Spleen (tissue), 7 donors: ENCODE measurements around the gene LDLRAP1.

Source experiments
- POLR2A ChIP-seq, 3 donors: fragments of 450-650 bp; IDR thresholded peaks; one replicate each; pipeline ENCODE4 v1.5.1; 2017; ENCODE audit warnings: antibody characterized with exemption in 3 of 3, mild to moderate bottlenecking in 1 of 3
- POLR2AphosphoS5 ChIP-seq, 3 donors: sonication (generic); formaldehyde crosslinking; IDR thresholded peaks; one replicate each; pipeline ENCODE4 v1.5.1; 2017; ENCODE audit warnings: antibody characterized with exemption in 3 of 3
- TF ChIP-seq, protein P1 (sequence below), 11 experiments: fragments of 200-600 bp in 7 of 11; fragments of 450-650 bp in 4 of 11; sonication (generic) in 4 of 11; IDR thresholded peaks in 8 of 11; conservative IDR thresholded peaks in 3 of 11; 1 replicate in 7 of 11; 2 replicates in 4 of 11; pipeline versions ENCODE4 v1.4.0 to v1.8.0; 2016 to 2021; ENCODE audit warnings: antibody characterized with exemption in 11 of 11, inconsistent platforms in 4 of 11, mild to moderate bottlenecking in 1 of 11
- donor health status: DM: no; HTN: no; CAD: no; lungs with moderate emphysema.
- donor health status: DM: no; HTN: no; CAD: no.
- donor health status: DM: no; HTN: no; CAD: no.

- TF ChIP-seq, protein P1, sequence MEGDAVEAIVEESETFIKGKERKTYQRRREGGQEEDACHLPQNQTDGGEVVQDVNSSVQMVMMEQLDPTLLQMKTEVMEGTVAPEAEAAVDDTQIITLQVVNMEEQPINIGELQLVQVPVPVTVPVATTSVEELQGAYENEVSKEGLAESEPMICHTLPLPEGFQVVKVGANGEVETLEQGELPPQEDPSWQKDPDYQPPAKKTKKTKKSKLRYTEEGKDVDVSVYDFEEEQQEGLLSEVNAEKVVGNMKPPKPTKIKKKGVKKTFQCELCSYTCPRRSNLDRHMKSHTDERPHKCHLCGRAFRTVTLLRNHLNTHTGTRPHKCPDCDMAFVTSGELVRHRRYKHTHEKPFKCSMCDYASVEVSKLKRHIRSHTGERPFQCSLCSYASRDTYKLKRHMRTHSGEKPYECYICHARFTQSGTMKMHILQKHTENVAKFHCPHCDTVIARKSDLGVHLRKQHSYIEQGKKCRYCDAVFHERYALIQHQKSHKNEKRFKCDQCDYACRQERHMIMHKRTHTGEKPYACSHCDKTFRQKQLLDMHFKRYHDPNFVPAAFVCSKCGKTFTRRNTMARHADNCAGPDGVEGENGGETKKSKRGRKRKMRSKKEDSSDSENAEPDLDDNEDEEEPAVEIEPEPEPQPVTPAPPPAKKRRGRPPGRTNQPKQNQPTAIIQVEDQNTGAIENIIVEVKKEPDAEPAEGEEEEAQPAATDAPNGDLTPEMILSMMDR (IDR thresholded peaks at IDR 0.05 in 8 of 11, conservative IDR thresholded peaks at IDR 0.05 in 3 of 11), result no peak
- TF ChIP-seq POLR2A (IDR thresholded peaks at IDR 0.05) (no peak), POLR2AphosphoS5 (IDR thresholded peaks at IDR 0.05) (no peak)
Observed at GRCh38 chr1:25590096-25590824, 46.9 kb downstream of the LDLRAP1 start.
